Vagina (tissue), 2 donors: ENCODE measurements around the gene IL12RB2. TPM values are rescaled to one million over a fixed set of nuclear protein-coding genes. Genes with fewer than 3 reads are reported as not detected.

Experiments
- DNase-seq, 2 donors: peaks; one replicate each; pipeline ENCODE4 v3.0.0-alpha.2; 2017; ENCODE audit errors: extremely low spot score in 2 of 2
- H3K27ac ChIP-seq: fragments of 200-600 bp; sonication (generic); one replicate; pipeline ENCODE4 v1.5.1; 2019
- H3K27me3 ChIP-seq: fragments of 200-600 bp; sonication (generic); one replicate; pipeline ENCODE4 v1.5.1; 2019
- H3K36me3 ChIP-seq, 2 donors: fragments of 200-600 bp; sonication (generic); one replicate each; pipeline ENCODE4 v1.5.1; 2017 to 2019
- H3K4me1 ChIP-seq: fragments of 200-600 bp; sonication (generic); one replicate; pipeline ENCODE4 v1.5.1; 2019
- H3K4me3 ChIP-seq, 2 donors: fragments of 200-600 bp; sonication (generic); 1 replicate in 1 of 2; 2 replicates in 1 of 2; pipeline ENCODE4 v1.5.1; 2016 to 2019
- H3K9me3 ChIP-seq: fragments of 200-600 bp; sonication (generic); one replicate; pipeline ENCODE4 v1.5.1; 2019
- CTCF ChIP-seq, 3 experiments: fragments of 450-650 bp in 2 of 3; fragments of 200-600 bp in 1 of 3; sonication (generic) in 1 of 3; IDR thresholded peaks; one replicate each; pipeline ENCODE4 v1.5.1; 2017 to 2019; ENCODE audit warnings: antibody characterized with exemption in 3 of 3, mild to moderate bottlenecking in 2 of 3, moderate library complexity in 2 of 3
- POLR2A ChIP-seq, 2 donors: fragments of 450-650 bp; IDR thresholded peaks; one replicate each; pipeline ENCODE4 v1.6.1; 2017; ENCODE audit warnings: antibody characterized with exemption in 2 of 2, mild to moderate bottlenecking in 2 of 2, moderate library complexity in 2 of 2
- POLR2AphosphoS5 ChIP-seq, 2 donors: sonication (generic); formaldehyde crosslinking; IDR thresholded peaks; one replicate each; pipeline ENCODE4 v1.9.0; 2017; ENCODE audit warnings: antibody characterized with exemption in 2 of 2, mild to moderate bottlenecking in 2 of 2, low read depth in 1 of 2; ENCODE audit not compliant: insufficient read depth in 1 of 2
- intact Hi-C: fragments of 100-400 bp; cut with DNase I; formaldehyde crosslinking; loops from one replicate; pipeline ENCODE4 v1.15.1; 2023
- total RNA-seq: library from RNA; depleted of rRNA; stranded (reverse); fragments of >200 nt; gene quantifications from one replicate; pipeline ENCODE4 v1.2.3, GENCODE V29; 2016

Gene IL12RB2
- total RNA-seq, 1 donor from 2014 or later, result 0.74 TPM

GRCh38 chr1:67429011-67429527, 121.4 kb downstream of the IL12RB2 start:
- H3K27ac ChIP-seq, result peak overlapping the region; percentile 95
- TF ChIP-seq CTCF (IDR thresholded peaks at IDR 0.05) (no peak), POLR2A (IDR thresholded peaks at IDR 0.05) (no peak), POLR2AphosphoS5 (IDR thresholded peaks at IDR 0.05; ENCODE audit: insufficient read depth in 1 of 2, low read depth in 1 of 2) (no peak)
- peaks cover 0 to 20% of the 10 kb centered on the region in 2 donors for H3K36me3 ChIP-seq
- H3K4me3 ChIP-seq, result peak overlapping the region; percentile 79 to 87
- DNase-seq, result no peak
- intact Hi-C loops, result no loop called here
- no peaks in the 10 kb centered on the region for H3K9me3 ChIP-seq
- H3K4me1 ChIP-seq, result peaks cover 43% of the 10 kb centered on the region
- no peaks in the 10 kb centered on the region for H3K27me3 ChIP-seq

- TF ChIP-seq POLR2A (IDR thresholded peaks at IDR 0.05) (peak in 1 of 2 donors; percentile 86), CTCF (IDR thresholded peaks at IDR 0.05) (no peak)
- intact Hi-C loops, result no loop called here
- DNase-seq, result no peak
- peak overlapping the region; percentile 95 for H3K27ac ChIP-seq
- H3K36me3 ChIP-seq, result peaks cover 0 to 13% of the 10 kb centered on the region in 2 donors
- no peaks in the 10 kb centered on the region for H3K27me3 ChIP-seq
- H3K4me1 ChIP-seq, result peaks cover 43% of the 10 kb centered on the region
- peak overlapping the region; percentile 79 to 87 for H3K4me3 ChIP-seq
- no peaks in the 10 kb centered on the region for H3K9me3 ChIP-seq
Measured at GRCh38 chr1:67429528-67430357, 122.1 kb downstream of the IL12RB2 start.

DNA sequence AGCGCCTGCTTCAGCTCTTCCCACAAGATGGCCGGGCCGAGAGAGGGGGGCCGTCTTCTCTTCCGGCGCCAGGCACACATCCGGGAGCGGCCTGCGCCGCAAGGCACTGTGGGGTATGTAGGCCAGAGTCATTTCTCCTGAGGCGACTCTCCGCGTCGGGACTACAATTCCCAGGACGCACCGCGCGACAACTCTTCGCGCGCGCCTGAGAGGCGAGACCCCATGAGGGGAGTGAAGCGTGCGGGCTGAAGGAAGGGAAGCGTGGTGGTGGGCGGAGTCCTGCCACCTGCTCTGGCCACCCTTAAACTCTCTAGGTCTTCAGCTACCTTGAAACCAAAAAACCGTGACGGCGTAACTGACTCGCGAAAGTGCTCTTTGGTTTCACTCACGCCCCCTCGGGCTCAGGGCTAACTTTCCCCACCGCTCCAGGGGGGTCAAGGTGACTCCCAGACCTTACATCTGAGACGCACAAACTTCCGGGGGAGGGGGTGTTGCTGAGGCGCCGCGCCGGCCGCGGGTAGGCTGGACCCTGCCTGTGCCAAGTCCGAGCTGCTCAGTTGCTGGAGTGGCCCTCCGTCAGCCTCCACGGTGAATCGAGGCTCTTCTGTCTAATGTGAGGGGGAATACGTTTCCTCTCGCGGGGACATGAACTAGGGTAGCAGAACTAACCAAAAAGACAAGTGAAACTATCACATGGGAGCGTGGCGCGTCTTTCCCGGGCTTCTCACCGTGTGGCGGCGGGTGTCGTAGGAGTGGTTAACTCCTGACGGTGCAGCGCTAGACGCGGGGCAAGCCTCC, 122.9 kb downstream of the IL12RB2 start, which contains the start of gene SERBP1:
TSS of gene SERBP1 (minus strand) at position 45 of the 798 bp plus-strand sequence. CDS start 102 bp downstream, outside the sequence.
- peak; percentile 93 to 98 for TF ChIP-seq POLR2AphosphoS5 (IDR thresholded peaks at IDR 0.05; ENCODE audit: insufficient read depth in 1 of 2, low read depth in 1 of 2)
- no peak for TF ChIP-seq POLR2A (IDR thresholded peaks at IDR 0.05)
- H3K27me3 ChIP-seq, result no peaks in the 10 kb centered on the region
- H3K9me3 ChIP-seq, result no peaks in the 10 kb centered on the region
- H3K4me3 ChIP-seq, result peak within 1 kb of the TSS; percentile 79 to 87
- intact Hi-C loops, result no loop called here
- peak within 1 kb of the TSS; percentile 95 for H3K27ac ChIP-seq
- peaks cover 39% of the 10 kb centered on the region for H3K4me1 ChIP-seq
- peaks cover 0 to 5% of the 10 kb centered on the region in 2 donors for H3K36me3 ChIP-seq
- DNase-seq, result peak; percentile 97

GRCh38 chr1:67431156-67431765, 123.6 kb downstream of the IL12RB2 start:
- intact Hi-C loops, result no loop called here
- peak overlapping the region; percentile 95 for H3K27ac ChIP-seq
- no peak for DNase-seq
- no peaks in the 10 kb centered on the region for H3K9me3 ChIP-seq
- H3K36me3 ChIP-seq, result no peaks in the 10 kb centered on the region
- TF ChIP-seq POLR2AphosphoS5 (IDR thresholded peaks at IDR 0.05; ENCODE audit: insufficient read depth in 1 of 2, low read depth in 1 of 2) (no peak), POLR2A (IDR thresholded peaks at IDR 0.05) (no peak), CTCF (IDR thresholded peaks at IDR 0.05) (no peak)
- H3K4me1 ChIP-seq, result peaks cover 32% of the 10 kb centered on the region
- peak overlapping the region; percentile 79 to 87 for H3K4me3 ChIP-seq
- no peaks in the 10 kb centered on the region for H3K27me3 ChIP-seq
